Neural cell (in vitro differentiated cells): ENCODE data around the gene TAF11L9. TPM values are rescaled to one million over a fixed set of nuclear protein-coding genes. Genes with fewer than 3 reads are reported as not detected.
"Not testable (repeated sequence)": the region's sequence is repeated elsewhere in the genome, so short reads cannot be mapped to it uniquely, and the experiment has no call there.

ENCODE experiments used
- H2AFZ ChIP-seq: fragments of 200-600, 300-800 bp; sonication (generic), shearing (Covaris generic); 2 replicates; pipeline ENCODE4 v1.6.0; 2014; ENCODE audit warnings: low read depth, mild to moderate bottlenecking, antibody characterized with exemption, low read length, moderate library complexity
- H3F3A ChIP-seq: fragments of 200-600 bp; shearing (Covaris generic); 2 replicates; pipeline ENCODE4 v1.6.1; 2016; ENCODE audit warnings: mild to moderate bottlenecking, moderate library complexity, mixed read lengths, antibody characterized with exemption, low read length; ENCODE audit not compliant: insufficient read depth, poor library complexity, severe bottlenecking
- H3K27ac ChIP-seq: fragments of 200-600, 300-800 bp; sonication (generic), shearing (Covaris generic); 2 replicates; pipeline ENCODE4 v1.5.1; 2014; ENCODE audit warnings: mild to moderate bottlenecking, low read length, moderate library complexity
- H3K27me3 ChIP-seq: fragments of 300-800, 200-600 bp; sonication (generic), shearing (Covaris generic); 2 replicates; pipeline ENCODE4 v1.6.0; 2014; ENCODE audit warnings: mild to moderate bottlenecking, low read depth, low read length, moderate library complexity; ENCODE audit not compliant: insufficient read depth
- H3K36me3 ChIP-seq: fragments of 300-800, 200-600 bp; sonication (generic), shearing (Covaris generic); 2 replicates; pipeline ENCODE4 v1.5.1; 2014; ENCODE audit warnings: mild to moderate bottlenecking, antibody characterized with exemption, low read length, moderate library complexity; ENCODE audit not compliant: insufficient read depth
- H3K4me2 ChIP-seq: fragments of 300-800, 200-600 bp; sonication (generic), shearing (Covaris generic); 2 replicates; pipeline ENCODE4 v1.6.0; 2014; ENCODE audit warnings: mild to moderate bottlenecking, low read length
- H3K4me3 ChIP-seq: fragments of 300-800, 200-600 bp; sonication (generic), shearing (Covaris generic); 2 replicates; pipeline ENCODE4 v1.5.1; 2014; ENCODE audit warnings: mild to moderate bottlenecking, low read length, moderate library complexity
- H3K79me2 ChIP-seq: fragments of 200-600 bp; shearing (Covaris generic); replicated peaks from 2 replicates; pipeline ENCODE4 v1.6.0; 2014; ENCODE audit warnings: mild to moderate bottlenecking, low read length, moderate library complexity; ENCODE audit not compliant: insufficient read depth
- H3K9ac ChIP-seq: fragments of 300-800, 200-600 bp; sonication (generic), shearing (Covaris generic); 2 replicates; pipeline ENCODE4 v1.6.1; 2016; ENCODE audit warnings: mild to moderate bottlenecking, low read length, mixed read lengths
- H3K9me2 ChIP-seq: fragments of 200-600 bp; shearing (Covaris generic); 2 replicates; pipeline ENCODE4 v1.6.1; 2016; ENCODE audit warnings: mild to moderate bottlenecking, low read length, mixed read lengths; ENCODE audit not compliant: insufficient read depth
- H3K9me3 ChIP-seq: fragments of 200-600, 300-800 bp; sonication (generic), shearing (Covaris generic); 2 replicates; pipeline ENCODE4 v1.6.1; 2016; ENCODE audit warnings: mild to moderate bottlenecking, mixed run types, low read length, moderate library complexity, mixed read lengths
- H4K20me1 ChIP-seq: fragments of 200-600 bp; shearing (Covaris generic); 2 replicates; pipeline ENCODE4 v1.6.1; 2016; ENCODE audit warnings: mild to moderate bottlenecking, mixed run types; ENCODE audit not compliant: insufficient read depth
- polyA plus RNA-seq: library from polyadenylated mRNA; depleted of rRNA; stranded (reverse); fragments of >200 nt; gene quantifications from 2 replicates; pipeline ENCODE4 v1.2.3, GENCODE V29; 2014
- small RNA-seq, 3 experiments: library from RNA; depleted of rRNA; stranded (forward); fragments of <200 nt; gene quantifications; one replicate each; pipeline ENCODE3, GENCODE V24; 2012

Gene TAF11L9
- polyA plus RNA-seq, 1 donor from 2014 or later: not detected

DNA sequence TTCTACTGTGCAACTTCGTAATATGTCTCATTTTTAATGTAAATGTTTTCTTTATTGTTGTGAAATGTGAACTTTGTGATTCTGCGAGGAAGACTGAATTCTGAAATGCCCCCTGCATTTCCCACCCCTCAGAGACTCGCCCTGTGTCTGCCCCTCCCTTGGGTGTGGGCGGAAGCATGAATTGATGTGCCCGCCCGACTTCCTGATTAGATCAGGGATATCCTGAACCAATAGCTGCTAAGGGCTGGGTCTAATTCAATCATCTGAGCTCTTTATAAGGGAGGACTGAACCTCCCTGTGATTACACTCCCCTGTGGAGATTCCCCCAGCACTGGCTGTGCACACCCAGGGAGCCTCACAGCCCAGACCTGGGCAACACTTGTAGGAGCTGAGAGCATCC lies 9.7 kb upstream of the TAF11L9 start, which contains the start of gene TAF11L11:
TAF11L11 (plus strand) TSS at position 304 of the 400 bp plus-strand sequence.
- not testable (repeated sequence) for H4K20me1 ChIP-seq, H3F3A ChIP-seq, H3K4me2 ChIP-seq, H3K9me2 ChIP-seq, H3K9me3 ChIP-seq, H2AFZ ChIP-seq, H3K9ac ChIP-seq, H3K4me3 ChIP-seq, H3K36me3 ChIP-seq, H3K79me2 ChIP-seq, H3K27me3 ChIP-seq, H3K27ac ChIP-seq

DNA sequence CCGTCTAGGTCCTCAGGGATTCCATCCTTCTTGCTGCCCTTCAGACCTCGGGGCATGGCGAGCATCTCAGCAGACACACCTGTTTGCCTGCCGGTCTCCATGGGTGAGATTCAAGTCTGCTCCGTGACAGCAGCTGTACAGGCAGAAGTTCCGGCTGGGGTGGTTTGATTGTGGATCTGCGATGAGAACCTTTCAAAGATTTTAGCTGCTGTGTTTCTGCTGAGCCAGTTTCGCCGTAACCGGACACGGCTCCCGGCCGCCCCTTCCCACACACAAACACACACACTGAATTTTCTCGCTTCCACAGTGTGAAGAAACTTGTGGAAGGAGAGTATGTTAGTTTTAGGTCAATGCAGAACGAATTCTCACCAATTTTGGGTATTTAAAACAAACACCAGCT lies 3.5 kb upstream of the TAF11L9 start, which contains the start of gene TAF11L10:
TAF11L10 (minus strand) TSS at position 101 of the 400 bp plus-strand sequence.
- not testable (repeated sequence) for H3F3A ChIP-seq, H3K9me2 ChIP-seq, H3K36me3 ChIP-seq, H3K27ac ChIP-seq, H3K9me3 ChIP-seq, H3K9ac ChIP-seq, H3K4me3 ChIP-seq, H3K79me2 ChIP-seq, H2AFZ ChIP-seq, H3K4me2 ChIP-seq, H4K20me1 ChIP-seq, H3K27me3 ChIP-seq

DNA sequence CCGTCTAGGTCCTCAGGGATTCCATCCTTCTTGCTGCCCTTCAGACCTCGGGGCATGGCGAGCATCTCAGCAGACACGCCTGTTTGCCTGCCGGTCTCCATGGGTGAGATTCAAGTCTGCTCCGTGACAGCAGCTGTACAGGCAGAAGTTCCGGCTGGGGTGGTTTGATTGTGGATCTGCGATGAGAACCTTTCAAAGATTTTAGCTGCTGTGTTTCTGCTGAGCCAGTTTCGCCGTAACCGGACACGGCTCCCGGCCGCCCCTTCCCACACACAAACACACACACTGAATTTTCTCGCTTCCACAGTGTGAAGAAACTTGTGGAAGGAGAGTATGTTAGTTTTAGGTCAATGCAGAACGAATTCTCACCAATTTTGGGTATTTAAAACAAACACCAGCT lies 3.3 kb downstream of the TAF11L9 start, which contains the start of gene TAF11L8:
TAF11L8 (minus strand) TSS at position 101 of the 400 bp plus-strand sequence.
- not testable (repeated sequence) for H2AFZ ChIP-seq, H3F3A ChIP-seq, H3K36me3 ChIP-seq, H3K9me2 ChIP-seq, H3K4me2 ChIP-seq, H3K27me3 ChIP-seq, H3K9me3 ChIP-seq, H3K79me2 ChIP-seq, H3K9ac ChIP-seq, H3K27ac ChIP-seq, H3K4me3 ChIP-seq, H4K20me1 ChIP-seq

DNA sequence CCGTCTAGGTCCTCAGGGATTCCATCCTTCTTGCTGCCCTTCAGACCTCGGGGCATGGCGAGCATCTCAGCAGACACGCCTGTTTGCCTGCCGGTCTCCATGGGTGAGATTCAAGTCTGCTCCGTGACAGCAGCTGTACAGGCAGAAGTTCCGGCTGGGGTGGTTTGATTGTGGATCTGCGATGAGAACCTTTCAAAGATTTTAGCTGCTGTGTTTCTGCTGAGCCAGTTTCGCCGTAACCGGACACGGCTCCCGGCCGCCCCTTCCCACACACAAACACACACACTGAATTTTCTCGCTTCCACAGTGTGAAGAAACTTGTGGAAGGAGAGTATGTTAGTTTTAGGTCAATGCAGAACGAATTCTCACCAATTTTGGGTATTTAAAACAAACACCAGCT lies 8.5 kb downstream of the TAF11L9 start, which contains the start of gene TAF11L7:
TAF11L7 (minus strand) TSS at position 101 of the 400 bp plus-strand sequence.
- H3K9me3 ChIP-seq, H3K27me3 ChIP-seq, H4K20me1 ChIP-seq, H3K9me2 ChIP-seq, H3K27ac ChIP-seq, H3K4me3 ChIP-seq, H2AFZ ChIP-seq, H3K9ac ChIP-seq, H3K4me2 ChIP-seq, H3K79me2 ChIP-seq, H3F3A ChIP-seq, H3K36me3 ChIP-seq: not testable (repeated sequence)

Small RNAs within 50 kb of the gene (small RNA-seq; reads per million reads assigned to genes)
- gene AC233724.3 (0 reads per million in 3 experiments), gene AC233724.4 (0 reads per million in 3 experiments), gene AC233724.6 (0 reads per million in 3 experiments), gene AC233724.7 (0 reads per million in 3 experiments)

Other genes with a start within 250 kb of the TAF11L9 start
- not detected in 2 replicates for gene TAF11L2, start 96.2 kb downstream of the TAF11L9 start, polyA plus RNA-seq
- not detected in 2 replicates for gene TAF11L3, start 76.0 kb downstream of the TAF11L9 start, polyA plus RNA-seq
- gene TAF11L4, start 72.6 kb downstream of the TAF11L9 start, polyA plus RNA-seq: not detected in 2 replicates
- not detected in 2 replicates for gene TAF11L5, start 69.2 kb downstream of the TAF11L9 start, polyA plus RNA-seq
- gene TAF11L6, start 65.7 kb downstream of the TAF11L9 start, polyA plus RNA-seq: not detected in 2 replicates
- not detected in 2 replicates for gene TAF11L7, start 8.6 kb downstream of the TAF11L9 start, polyA plus RNA-seq
- gene TAF11L8, start 3.4 kb downstream of the TAF11L9 start, polyA plus RNA-seq: not detected in 2 replicates
- not detected in 2 replicates for gene TAF11L10, start 3.4 kb upstream of the TAF11L9 start, polyA plus RNA-seq
- not detected in 2 replicates for gene TAF11L11, start 9.8 kb upstream of the TAF11L9 start, polyA plus RNA-seq
- not detected in 2 replicates for gene TAF11L12, start 16.0 kb upstream of the TAF11L9 start, polyA plus RNA-seq
- gene TAF11L13, start 37.7 kb upstream of the TAF11L9 start, polyA plus RNA-seq: not detected in 2 replicates
- not detected in 2 replicates for gene TAF11L14, start 40.1 kb upstream of the TAF11L9 start, polyA plus RNA-seq